Thyroid gland (tissue), 4 donors: ENCODE measurements around the gene ATP6V0A4.

Experiments used
- POLR2A ChIP-seq, 2 donors: fragments of 450-650 bp; IDR thresholded peaks; one replicate each; pipeline ENCODE4 v1.6.1; 2017; ENCODE audit warnings: antibody characterized with exemption in 2 of 2, mild to moderate bottlenecking in 2 of 2, moderate library complexity in 1 of 2
- TF ChIP-seq, protein P1 (sequence below), 6 experiments: fragments of 200-600 bp in 3 of 6; fragments of 450-650 bp in 3 of 6; sonication (generic) in 3 of 6; IDR thresholded peaks; one replicate each; pipeline ENCODE4 v1.5.1; 2016 to 2019; ENCODE audit warnings: antibody characterized with exemption in 6 of 6, mild to moderate bottlenecking in 2 of 6, inconsistent platforms in 1 of 6, moderate library complexity in 1 of 6

DNA sequence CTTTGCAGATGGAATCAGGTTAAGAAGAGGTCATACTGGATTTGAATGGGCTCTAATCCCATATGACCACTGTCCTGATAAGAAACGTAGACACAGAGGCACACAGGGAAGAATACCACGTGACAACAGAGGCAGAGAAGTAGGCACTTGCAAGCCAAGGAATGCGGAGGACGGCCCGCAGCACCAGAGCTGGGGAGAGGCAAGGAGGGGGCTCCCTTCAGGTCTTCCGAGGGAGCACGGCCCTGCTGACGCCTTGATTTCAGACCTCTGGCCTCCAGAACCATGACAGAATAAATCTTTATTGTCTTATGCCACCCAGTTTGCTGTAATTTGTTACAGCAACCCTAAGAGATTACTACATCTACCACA, 44.9 kb downstream of the ATP6V0A4 start:
- TF ChIP-seq, protein P1, sequence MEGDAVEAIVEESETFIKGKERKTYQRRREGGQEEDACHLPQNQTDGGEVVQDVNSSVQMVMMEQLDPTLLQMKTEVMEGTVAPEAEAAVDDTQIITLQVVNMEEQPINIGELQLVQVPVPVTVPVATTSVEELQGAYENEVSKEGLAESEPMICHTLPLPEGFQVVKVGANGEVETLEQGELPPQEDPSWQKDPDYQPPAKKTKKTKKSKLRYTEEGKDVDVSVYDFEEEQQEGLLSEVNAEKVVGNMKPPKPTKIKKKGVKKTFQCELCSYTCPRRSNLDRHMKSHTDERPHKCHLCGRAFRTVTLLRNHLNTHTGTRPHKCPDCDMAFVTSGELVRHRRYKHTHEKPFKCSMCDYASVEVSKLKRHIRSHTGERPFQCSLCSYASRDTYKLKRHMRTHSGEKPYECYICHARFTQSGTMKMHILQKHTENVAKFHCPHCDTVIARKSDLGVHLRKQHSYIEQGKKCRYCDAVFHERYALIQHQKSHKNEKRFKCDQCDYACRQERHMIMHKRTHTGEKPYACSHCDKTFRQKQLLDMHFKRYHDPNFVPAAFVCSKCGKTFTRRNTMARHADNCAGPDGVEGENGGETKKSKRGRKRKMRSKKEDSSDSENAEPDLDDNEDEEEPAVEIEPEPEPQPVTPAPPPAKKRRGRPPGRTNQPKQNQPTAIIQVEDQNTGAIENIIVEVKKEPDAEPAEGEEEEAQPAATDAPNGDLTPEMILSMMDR (IDR thresholded peaks at IDR 0.05) = no peak
- TF ChIP-seq POLR2A (IDR thresholded peaks at IDR 0.05) = no peak
